Measurements from ENCODE around the gene VGLL3.

GRCh38 chr3:86890741-86891396, 100.1 kb downstream of the VGLL3 start:
- TF ChIP-seq CTCF (IDR thresholded peaks at IDR 0.05) (no peak), EZH2 (IDR thresholded peaks at IDR 0.05; ENCODE audit: borderline replicate concordance, insufficient read depth, low read depth, low read length, poor library complexity, severe bottlenecking) (no peak)
